SK-N-MC (cell line): ENCODE measurements around the gene TLNRD1.

Experiments
- EZH2 ChIP-seq: fragments of 200-600 bp; sonication (generic); IDR thresholded peaks from one replicate; pipeline ENCODE4 v1.6.1; 2017; ENCODE audit warnings: antibody characterized with exemption
- FOXP2 ChIP-seq: optimal IDR thresholded peaks from 2 replicates; pipeline ENCODE3; 2011; ENCODE audit warnings: mild to moderate bottlenecking, moderate library complexity; ENCODE audit not compliant: insufficient read depth; ENCODE audit errors: extremely low read length, control extremely low read depth
- POLR2AphosphoS5 ChIP-seq: IDR thresholded peaks from 2 replicates; pipeline ENCODE4 v1.6.1; 2012; ENCODE audit warnings: mild to moderate bottlenecking, low read depth, low read length, borderline replicate concordance

- TF ChIP-seq FOXP2 (no peak), EZH2 (no peak), POLR2AphosphoS5 (no peak)
These were observed 21.9 kb upstream of the TLNRD1 start for GRCh38 chr15:80978685-80979329.
